IPS DF 6.9 (cell line): ENCODE measurements around the gene ALPL.
"Not testable (repeated sequence)": the region's sequence is repeated elsewhere in the genome, so short reads cannot be mapped to it uniquely, and the experiment has no call there.

Experiments used
- DNase-seq: peaks from one replicate; pipeline ENCODE4 v3.0.0-alpha.2; 2013; ENCODE audit warnings: low read depth, low spot score
- H3K27ac ChIP-seq: one replicate; pipeline ENCODE4 v1.5.1; 2013; ENCODE audit warnings: low read length, control low read depth
- H3K27me3 ChIP-seq: 2 replicates; pipeline ENCODE4 v1.6.1; 2013; ENCODE audit warnings: mild to moderate bottlenecking, low read length; ENCODE audit not compliant: control insufficient read depth, insufficient read depth
- H3K36me3 ChIP-seq: 2 replicates; pipeline ENCODE4 v1.6.1; 2013; ENCODE audit warnings: low read length; ENCODE audit not compliant: control insufficient read depth, insufficient read depth
- H3K4me1 ChIP-seq: 2 replicates; pipeline ENCODE4 v1.6.1; 2013; ENCODE audit warnings: low read length; ENCODE audit not compliant: control insufficient read depth, insufficient read depth
- H3K4me3 ChIP-seq: 2 replicates; pipeline ENCODE4 v1.5.1; 2013; ENCODE audit warnings: mild to moderate bottlenecking, low read length
- H3K9me3 ChIP-seq: 2 replicates; pipeline ENCODE4 v1.6.1; 2013; ENCODE audit warnings: low read length, inconsistent platforms; ENCODE audit not compliant: control insufficient read depth, insufficient read depth
- WGBS: extraction: QIAGEN DNeasy Blood & Tissue Kit; methylation state at CpG from one replicate; pipeline ENCODE4 v1.1.7; 2013; ENCODE audit warnings: mixed read lengths, missing lambda C conversion rate; ENCODE audit not compliant: insufficient read length, insufficient coverage; 5-methylcytosine and 5-hydroxymethylcytosine counted together

The ALPL gene

DNA sequence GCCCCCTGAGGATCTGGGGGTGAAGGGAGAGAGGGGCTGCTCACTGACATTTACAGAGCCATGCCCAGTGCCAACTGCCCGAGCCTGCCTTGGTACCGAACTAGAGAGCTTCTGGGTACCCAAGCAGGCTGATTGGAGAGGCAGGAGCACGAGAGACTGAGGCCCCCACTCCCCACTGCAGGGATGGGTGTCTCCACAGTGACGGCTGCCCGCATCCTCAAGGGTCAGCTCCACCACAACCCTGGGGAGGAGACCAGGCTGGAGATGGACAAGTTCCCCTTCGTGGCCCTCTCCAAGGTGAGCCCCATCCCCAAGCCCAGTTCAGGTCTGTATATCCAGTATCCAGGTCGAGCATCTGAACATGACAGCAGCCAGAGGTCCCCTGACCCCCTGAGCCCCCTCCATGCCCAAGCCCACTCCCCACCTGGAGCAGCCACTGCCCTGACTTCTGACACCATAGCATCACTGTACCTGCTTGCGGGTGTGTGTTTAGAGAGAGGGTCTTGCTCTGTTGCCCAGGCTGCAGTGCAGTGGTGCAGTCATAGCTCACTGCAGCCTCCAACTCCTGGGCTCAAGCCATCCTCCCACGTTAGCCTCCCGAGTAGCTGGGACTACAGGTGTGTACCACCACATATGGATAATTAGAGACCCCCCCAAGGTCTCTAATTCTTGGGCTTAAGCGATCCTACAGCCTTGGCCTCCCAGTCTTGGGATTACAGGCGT is 51.9 kb downstream of the ALPL start:
- Histone ChIP-seq H3K36me3 (peaks cover 9% of the 10 kb centered on the region), H3K27ac (no peak overlapping the region), H3K4me3 (no peak overlapping the region), H3K27me3 (no peaks in the 10 kb centered on the region), H3K9me3 (no peaks in the 10 kb centered on the region), H3K4me1 (peaks cover 1% of the 10 kb centered on the region; the same call in 1 of the 2 replicates)
- DNase-seq: no peak
- WGBS: no CpG with 5 or more reads among the region's 12 CpGs

DNA sequence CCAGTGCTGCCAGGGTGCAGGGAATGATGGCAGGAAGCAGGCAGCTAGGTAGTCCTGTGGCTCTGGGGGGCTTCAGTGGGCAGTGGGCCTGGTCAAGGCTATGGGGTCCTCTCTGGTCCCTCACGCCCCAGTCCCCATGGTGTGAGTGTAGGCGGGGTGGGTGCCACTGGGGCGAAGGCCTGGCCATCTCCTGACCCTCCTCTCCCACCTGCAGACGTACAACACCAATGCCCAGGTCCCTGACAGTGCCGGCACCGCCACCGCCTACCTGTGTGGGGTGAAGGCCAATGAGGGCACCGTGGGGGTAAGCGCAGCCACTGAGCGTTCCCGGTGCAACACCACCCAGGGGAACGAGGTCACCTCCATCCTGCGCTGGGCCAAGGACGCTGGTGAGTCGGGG is 53.7 kb downstream of the ALPL start:
- no peak for DNase-seq
- Histone ChIP-seq H3K9me3 (no peaks in the 10 kb centered on the region), H3K4me3 (no peak overlapping the region), H3K4me1 (peaks cover 1% of the 10 kb centered on the region; the same call in 1 of the 2 replicates), H3K27ac (no peak overlapping the region), H3K27me3 (no peaks in the 10 kb centered on the region), H3K36me3 (peaks cover 9% of the 10 kb centered on the region)
- no CpG with 5 or more reads among the region's 15 CpGs for WGBS

DNA sequence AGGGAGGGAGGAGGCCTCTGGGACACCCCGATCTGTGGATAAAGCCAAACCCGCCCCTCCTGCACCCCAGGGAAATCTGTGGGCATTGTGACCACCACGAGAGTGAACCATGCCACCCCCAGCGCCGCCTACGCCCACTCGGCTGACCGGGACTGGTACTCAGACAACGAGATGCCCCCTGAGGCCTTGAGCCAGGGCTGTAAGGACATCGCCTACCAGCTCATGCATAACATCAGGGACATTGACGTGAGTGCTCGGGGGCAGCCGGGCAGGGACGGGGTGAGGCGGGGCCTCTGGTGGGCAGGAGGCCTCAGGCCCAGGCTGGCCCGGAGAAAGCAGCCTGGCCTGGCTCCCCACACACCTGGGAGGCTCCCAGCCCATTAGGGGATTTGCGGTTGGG is 54.7 kb downstream of the ALPL start:
- DNase-seq: no peak
- Histone ChIP-seq H3K27me3 (no peaks in the 10 kb centered on the region), H3K27ac (no peak overlapping the region), H3K36me3 (peaks cover 9% of the 10 kb centered on the region), H3K4me1 (peaks cover under 1% of the 10 kb centered on the region; the same call in 1 of the 2 replicates), H3K9me3 (no peaks in the 10 kb centered on the region), H3K4me3 (no peak overlapping the region; the same call in 1 of the 2 replicates)
- WGBS: no CpG with 5 or more reads among the region's 17 CpGs

DNA sequence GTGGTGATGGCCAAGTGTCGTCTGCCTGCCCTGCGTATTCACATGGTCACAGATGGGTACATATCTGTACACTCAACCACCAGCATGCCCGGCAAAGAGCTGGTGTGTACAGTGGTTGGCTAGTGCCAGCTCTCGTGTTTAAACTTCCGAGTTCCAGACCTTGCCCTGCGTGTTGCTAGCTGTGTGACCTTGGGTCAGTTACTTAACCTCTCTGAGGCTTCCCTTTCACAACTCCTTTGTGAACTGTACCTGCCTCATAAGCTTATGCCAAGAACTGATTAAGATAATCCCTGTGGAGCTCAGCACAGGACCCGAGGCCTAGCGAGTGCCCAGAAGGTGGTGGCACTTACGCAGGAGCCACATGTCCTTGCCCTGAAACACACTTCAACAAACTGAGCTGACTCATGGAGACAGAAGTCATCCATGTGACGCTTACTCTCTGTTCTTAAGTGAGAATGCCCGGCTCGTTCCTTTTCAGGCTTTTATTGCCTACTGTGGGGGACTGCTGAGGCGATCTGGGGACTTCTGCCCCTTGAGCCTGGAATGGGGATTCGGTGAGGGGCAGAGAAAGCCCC is 55.4 kb downstream of the ALPL start:
- DNase-seq: no peak
- H3K36me3 ChIP-seq: peaks cover 9% of the 10 kb centered on the region

DNA sequence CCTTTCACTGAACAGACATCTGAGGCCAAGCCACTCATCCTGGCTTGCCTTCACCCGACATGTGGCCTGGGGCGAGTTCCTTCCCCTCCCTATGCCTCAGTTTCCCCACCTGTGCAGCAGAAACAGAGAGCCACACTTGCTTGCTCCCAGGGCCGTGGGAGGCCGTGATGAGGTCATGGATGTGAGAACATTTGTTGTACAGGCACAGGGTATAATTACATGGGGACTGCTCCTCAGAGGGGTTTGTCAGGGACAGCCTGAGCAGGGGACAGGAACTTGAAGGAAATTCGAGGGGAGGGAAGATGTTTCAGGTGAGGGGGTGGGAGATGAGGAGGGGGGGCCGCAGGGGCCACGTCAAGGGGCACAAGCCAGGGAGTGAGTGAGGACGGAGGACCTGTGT is 56.1 kb downstream of the ALPL start:
- WGBS: no CpG with 5 or more reads among the region's 8 CpGs
- no peak for DNase-seq
- no peaks in the 10 kb centered on the region for H3K27me3 ChIP-seq
- H3K27ac ChIP-seq: no peak overlapping the region
- no peak overlapping the region for H3K4me3 ChIP-seq
- no peaks in the 10 kb centered on the region; the same call in 1 of the 2 replicates for H3K4me1 ChIP-seq
- peaks cover 9% of the 10 kb centered on the region for H3K36me3 ChIP-seq
- no peaks in the 10 kb centered on the region for H3K9me3 ChIP-seq

More for the DNA sequence above, 55.4 kb downstream of the ALPL start:
- no peak overlapping the region for H3K27ac ChIP-seq
- no peaks in the 10 kb centered on the region for H3K27me3 ChIP-seq
- no peaks in the 10 kb centered on the region for H3K9me3 ChIP-seq
- WGBS: no CpG with 5 or more reads among the region's 14 CpGs
- no peaks in the 10 kb centered on the region; the same call in 1 of the 2 replicates for H3K4me1 ChIP-seq
- no peak overlapping the region for H3K4me3 ChIP-seq

DNA sequence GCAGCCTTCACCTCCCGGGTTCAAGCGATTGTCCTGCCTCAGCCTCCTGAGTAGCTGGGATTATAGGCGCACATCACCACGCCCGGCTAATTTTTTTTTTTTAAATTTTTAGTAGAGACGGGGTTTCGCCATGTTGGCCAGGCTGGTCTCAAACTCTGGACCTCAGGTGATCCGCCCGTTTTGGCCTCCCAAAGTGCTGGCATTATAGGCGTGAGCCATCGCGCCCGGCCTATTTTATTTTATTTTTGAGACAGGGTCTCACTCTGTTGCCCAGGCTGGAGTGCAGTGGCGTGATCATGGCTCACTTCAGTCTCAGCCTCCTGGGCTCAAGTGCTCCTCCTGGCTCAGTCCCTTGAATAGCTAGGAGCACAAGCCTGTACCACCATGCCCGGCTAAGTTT is 57.1 kb downstream of the ALPL start:
- no CpG with 5 or more reads among the region's 15 CpGs for WGBS
- not testable (repeated sequence) for H3K4me1 ChIP-seq

DNA sequence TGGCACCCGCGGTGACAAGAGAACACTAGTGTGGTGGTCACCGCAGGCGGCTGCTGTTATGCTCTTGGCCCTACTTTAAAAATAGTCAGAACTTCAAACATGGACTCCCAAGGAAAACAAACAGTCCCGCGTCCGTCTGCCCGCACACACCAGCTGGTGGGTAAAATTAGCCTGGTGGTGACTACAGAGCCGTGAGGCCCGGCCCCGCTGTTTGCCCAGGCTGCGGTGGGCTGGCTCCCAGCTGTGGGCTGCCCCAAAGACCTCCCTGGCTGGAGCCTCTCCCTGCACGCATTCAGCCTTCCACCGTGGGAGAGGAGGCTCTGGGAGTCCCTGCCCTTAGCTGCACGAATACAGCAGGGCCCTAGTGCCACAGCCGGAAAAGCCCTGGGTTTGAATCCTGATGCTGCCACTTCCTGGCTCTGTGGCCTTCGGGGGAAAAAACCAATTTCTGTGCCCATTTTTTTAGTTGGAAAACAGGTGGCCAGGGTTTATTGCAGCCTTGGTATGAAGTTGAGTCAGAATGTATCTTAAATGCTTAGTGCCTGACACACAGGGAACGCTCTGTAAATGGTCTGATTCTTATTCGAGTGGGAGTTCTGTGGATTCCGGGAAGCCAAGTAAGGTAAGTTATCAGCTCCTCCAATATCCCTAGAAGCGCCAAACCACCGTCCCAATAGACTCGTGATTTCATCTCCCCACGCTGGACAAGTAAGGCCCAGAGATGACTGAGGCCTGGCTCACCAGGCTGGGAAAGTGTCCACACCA is 58.2 kb downstream of the ALPL start:
- Histone ChIP-seq H3K9me3 (no peaks in the 10 kb centered on the region), H3K36me3 (peaks cover 9% of the 10 kb centered on the region), H3K27ac (no peak overlapping the region), H3K4me3 (no peak overlapping the region), H3K4me1 (no peaks in the 10 kb centered on the region; the same call in 1 of the 2 replicates), H3K27me3 (no peaks in the 10 kb centered on the region)
- DNase-seq: no peak
- WGBS: no CpG with 5 or more reads among the region's 24 CpGs

More for the DNA sequence above, 57.1 kb downstream of the ALPL start:
- not testable (repeated sequence) for H3K27me3 ChIP-seq, H3K27ac ChIP-seq, H3K4me3 ChIP-seq, DNase-seq, H3K9me3 ChIP-seq, H3K36me3 ChIP-seq

DNA sequence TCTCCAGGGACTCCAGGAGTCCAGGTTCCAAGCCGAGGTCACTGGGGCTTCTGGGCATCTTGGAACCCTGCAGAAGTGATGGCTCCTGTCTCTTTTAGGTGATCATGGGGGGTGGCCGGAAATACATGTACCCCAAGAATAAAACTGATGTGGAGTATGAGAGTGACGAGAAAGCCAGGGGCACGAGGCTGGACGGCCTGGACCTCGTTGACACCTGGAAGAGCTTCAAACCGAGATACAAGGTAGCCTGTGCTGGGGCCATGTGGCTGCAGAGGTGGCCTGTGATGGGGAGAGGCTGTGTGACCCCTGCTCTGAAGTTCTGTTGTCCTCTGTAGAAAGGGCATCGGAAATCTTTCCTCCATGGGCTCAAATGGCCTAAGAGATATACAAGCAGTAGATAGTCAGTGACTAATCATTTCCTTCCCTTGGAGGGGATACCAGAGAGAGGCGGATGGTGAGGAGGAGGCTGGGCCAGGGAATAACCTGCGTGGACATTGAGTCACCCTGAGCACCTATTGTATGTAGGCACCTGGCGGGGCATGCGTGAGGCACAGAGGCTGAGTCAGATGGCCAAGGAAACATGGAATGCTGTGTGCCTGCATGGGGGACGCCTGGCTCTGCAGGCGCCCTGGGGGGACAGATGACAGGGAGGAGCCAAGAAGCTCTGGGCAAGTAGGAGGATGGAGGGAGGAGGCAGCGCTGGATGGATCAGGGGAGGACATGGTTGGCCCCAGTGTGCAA is 59.0 kb downstream of the ALPL start:
- no peak for DNase-seq
- no CpG with 5 or more reads among the region's 15 CpGs for WGBS
- Histone ChIP-seq H3K27ac (no peak overlapping the region), H3K36me3 (peaks cover 9% of the 10 kb centered on the region), H3K9me3 (no peaks in the 10 kb centered on the region), H3K27me3 (no peaks in the 10 kb centered on the region), H3K4me3 (no peak overlapping the region), H3K4me1 (no peaks in the 10 kb centered on the region)

DNA sequence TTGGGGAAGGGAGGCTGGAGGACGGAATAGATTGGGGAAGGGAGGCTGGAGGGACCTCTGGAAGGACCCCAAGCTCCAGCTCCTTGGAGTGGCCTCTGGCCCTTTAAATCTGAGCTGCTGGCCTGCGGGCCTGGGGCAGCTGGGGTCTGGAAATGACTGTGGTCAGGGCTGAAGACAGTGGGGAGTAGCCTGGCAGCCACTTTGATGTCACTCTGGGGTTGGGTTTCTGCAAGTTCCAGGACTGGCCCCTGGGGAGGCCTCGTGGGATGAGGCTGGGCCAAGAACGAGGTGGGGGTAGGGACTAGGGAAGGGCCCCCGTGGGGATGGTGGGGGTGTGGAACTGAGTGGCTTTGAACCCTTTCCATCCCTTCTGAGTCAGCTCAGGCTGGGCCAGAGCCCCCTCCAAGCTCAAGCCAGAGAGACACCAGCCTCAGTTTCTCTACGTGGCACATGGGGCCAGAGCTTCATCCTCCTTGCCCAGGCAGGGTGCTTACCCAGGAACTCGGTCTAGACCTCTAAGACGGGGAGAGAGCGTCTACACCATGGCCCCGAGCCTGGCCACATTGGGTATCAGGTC is 59.7 kb downstream of the ALPL start:
- no CpG with 5 or more reads among the region's 10 CpGs for WGBS
- Histone ChIP-seq H3K9me3 (no peaks in the 10 kb centered on the region), H3K27ac (no peak overlapping the region), H3K4me3 (no peak overlapping the region), H3K36me3 (peaks cover 8% of the 10 kb centered on the region), H3K27me3 (no peaks in the 10 kb centered on the region), H3K4me1 (no peaks in the 10 kb centered on the region)
- DNase-seq: no peak
